Right ventricle myocardium superior (tissue), 1 donor: ENCODE results near the gene ZNF430. TPM values are rescaled to one million over a fixed set of nuclear protein-coding genes. Genes with fewer than 3 reads are reported as not detected.

ENCODE experiments used
- ATAC-seq: fragments of 200-7000 bp; cut with Tn5 transposase; one replicate; pipeline ENCODE4 v1.9.1; 2020; ENCODE audit warnings: mild to moderate bottlenecking; ENCODE audit not compliant: poor library complexity
- DNase-seq: peaks from one replicate; pipeline ENCODE4 v3.0.0-alpha.2; 2020
- intact Hi-C: fragments of 100-400 bp; cut with DNase I; formaldehyde crosslinking; loops from one replicate; pipeline ENCODE4 v1.11.2; 2022
- total RNA-seq: library from RNA; stranded (reverse); fragmentation: NEBNext Ultra II Directional; extraction: Animal tissue kit (Norgen Biotek cat#: 25700); gene quantifications from one replicate; pipeline ENCODE4 v1.2.1, GENCODE V29; 2021
- donor health status: DM: no; HTN: yes; CAD: no; lungs with severe emphysema.

The ZNF430 gene
- total RNA-seq, 1 donor from 2014 or later: 3.8 TPM

DNA sequence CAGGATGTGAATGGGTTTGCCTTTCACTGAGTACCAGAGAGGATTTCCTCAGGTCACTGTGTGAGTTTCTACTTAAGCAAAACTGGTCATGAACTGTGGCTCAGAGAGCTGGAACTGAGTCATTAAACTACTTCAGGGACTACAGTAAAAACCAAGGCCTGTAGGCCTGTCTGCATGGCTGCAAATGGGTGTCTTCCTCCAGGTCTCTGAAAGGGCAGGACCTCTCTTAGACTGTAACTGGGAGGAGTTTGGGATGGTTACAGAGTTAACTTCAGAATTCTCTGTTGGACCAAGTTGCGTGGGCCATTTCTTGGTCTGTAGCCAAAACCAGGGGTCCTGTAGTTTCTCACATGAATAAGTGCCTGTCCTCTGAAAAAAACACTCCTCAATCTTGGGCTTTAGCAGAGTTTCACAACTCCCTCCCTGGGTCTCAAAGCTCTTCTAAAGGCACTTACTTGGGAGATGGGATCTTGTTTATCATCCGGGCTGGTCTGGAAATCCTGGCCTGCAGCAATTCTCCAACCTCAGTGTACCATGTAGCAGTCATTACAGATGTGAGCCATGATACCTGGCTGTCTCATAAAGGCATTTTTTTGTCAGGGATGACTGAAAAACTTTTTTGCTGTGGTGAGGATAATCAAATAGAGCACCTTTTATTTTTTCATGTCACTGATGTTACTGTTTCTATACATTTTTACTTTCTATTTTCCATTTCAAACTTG lies 81.2 kb downstream of the ZNF430 start:
- intact Hi-C loops: no loop called here
- ATAC-seq (no peak), DNase-seq (no peak)

GRCh38 chr19:21109116-21109515 lies 88.7 kb downstream of the ZNF430 start:
- DNase-seq: no peak
- ATAC-seq: no peak
- intact Hi-C loops: no loop called here

Other genes starting within 250 kb of the ZNF430 start
- 0.62 TPM for gene ZNF66, start 244.4 kb upstream of the ZNF430 start, total RNA-seq
- gene ZNF85, start 97.4 kb upstream of the ZNF430 start, total RNA-seq: 2.2 TPM
- gene ZNF714, start 61.5 kb downstream of the ZNF430 start, total RNA-seq: 2.2 TPM
- gene ZNF431, start 121.4 kb downstream of the ZNF430 start, total RNA-seq: 9.9 TPM